RPMI8226 (cell line): ENCODE data around the gene SIK3.
A peak's percentile ranks its signal among the peaks of the same experiment; 100 is the strongest.
"Not testable (repeated sequence)": the region's sequence is repeated elsewhere in the genome, so short reads cannot be mapped to it uniquely, and the experiment has no call there.

Experiments used
- DNase-seq: peaks from one replicate; pipeline ENCODE4 v3.0.0-alpha.2; 2015

Gene SIK3

DNA sequence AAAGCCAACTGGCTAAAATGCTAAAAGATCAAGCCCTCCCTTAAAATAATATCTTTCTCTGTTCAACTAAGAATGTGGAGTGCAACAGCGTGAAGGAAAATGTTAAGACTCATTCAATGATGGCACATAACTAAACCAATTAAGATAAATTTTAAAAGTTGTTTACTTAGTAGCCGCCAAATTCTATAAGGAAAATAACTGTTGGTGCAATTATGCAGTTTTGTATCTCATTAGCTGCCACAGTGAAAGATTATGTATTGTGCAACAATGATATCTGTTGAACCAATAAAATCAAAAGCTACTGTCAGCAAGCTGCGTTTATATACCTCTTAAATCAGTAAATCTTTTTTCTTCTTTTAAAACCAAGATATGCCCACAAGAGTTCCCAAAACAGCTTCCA lies 55.5 kb downstream of the SIK3 start:
- no peak for DNase-seq

GRCh38 chr11:117039900-117040299 lies 58.3 kb downstream of the SIK3 start:
- no peak for DNase-seq

DNA sequence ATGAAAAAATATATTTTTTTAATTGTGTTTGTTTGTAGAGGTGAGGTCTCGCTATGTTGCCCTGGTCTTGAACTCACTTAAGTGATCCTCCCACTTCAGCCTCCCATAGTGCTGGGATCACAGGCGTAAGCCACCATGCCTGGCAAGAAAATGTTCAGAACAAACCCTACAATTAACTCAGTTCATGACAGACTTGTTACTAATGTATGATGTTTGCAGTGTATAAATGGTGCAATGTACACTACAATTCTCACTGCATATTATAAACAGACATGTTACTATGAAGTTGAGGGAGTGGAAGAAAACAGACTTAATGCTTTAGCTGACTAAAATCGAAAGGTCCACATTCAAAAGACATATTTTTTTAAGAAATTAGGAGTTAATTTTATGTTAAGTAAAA lies 59.0 kb downstream of the SIK3 start:
- DNase-seq: no peak

GRCh38 chr11:117037975-117038350 lies 60.3 kb downstream of the SIK3 start:
- no peak for DNase-seq

- DNase-seq: no peak
Measured at GRCh38 chr11:117037279-117037974, 60.8 kb downstream of the SIK3 start.

GRCh38 chr11:117034901-117035300 lies 63.3 kb downstream of the SIK3 start:
- no peak for DNase-seq

DNA sequence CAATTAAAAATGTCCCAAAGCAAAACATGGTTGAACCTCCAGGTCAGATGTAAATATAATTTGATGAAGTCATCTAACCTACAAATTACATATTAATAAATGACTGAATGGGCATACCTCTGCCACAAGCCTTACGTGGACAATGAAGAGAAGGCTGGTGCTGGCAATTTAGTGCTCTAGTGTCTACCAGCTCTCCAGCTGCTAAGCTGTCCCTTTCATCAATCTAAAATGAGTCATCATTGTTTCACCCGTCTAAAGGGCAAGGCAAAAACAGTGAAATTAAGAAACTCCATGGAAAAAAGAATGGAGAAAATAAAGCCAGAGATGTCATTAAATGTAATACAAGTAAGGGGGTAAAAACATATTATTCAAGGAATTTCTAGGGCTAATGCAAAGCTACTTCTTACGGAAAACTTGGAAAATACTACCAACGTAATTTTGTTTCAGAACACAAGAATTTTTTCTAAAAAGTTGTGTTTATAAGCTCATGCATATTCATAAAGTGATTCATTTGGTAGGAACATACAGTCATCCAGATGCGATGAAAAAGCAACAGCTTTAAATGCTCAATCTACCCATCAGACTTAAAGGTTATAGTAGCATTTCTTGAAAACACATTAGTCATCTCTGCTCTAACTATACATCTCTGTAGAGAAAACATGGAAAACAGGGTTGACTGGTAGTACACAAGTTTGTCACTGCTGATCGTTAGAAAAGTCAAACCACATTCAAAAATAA lies 71.5 kb downstream of the SIK3 start:
- DNase-seq: no peak

DNA sequence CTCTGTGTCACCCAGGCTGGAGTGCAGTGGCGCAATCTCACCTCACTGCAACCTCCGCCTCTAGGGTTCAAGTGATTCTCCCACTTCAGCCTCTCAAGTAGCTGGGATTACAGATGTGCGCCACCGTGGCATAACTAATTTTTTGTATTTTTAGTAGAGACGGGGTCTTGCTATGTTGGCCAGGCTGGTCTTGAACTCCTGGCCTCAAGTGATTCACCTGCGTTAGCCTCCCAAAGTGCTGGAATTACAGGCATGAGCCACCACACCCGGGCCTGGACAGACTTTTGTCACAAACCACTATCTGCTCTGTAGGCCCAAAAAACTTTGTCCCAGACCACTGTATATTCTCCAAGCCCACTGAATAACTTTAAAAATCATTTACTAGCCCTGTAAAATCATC lies 74.5 kb downstream of the SIK3 start:
- DNase-seq: not testable (repeated sequence)

GRCh38 chr11:117023178-117023577 lies 75.0 kb downstream of the SIK3 start:
- no peak for DNase-seq

- no peak for DNase-seq
Measured at GRCh38 chr11:117022526-117022925, 75.7 kb downstream of the SIK3 start.

DNA sequence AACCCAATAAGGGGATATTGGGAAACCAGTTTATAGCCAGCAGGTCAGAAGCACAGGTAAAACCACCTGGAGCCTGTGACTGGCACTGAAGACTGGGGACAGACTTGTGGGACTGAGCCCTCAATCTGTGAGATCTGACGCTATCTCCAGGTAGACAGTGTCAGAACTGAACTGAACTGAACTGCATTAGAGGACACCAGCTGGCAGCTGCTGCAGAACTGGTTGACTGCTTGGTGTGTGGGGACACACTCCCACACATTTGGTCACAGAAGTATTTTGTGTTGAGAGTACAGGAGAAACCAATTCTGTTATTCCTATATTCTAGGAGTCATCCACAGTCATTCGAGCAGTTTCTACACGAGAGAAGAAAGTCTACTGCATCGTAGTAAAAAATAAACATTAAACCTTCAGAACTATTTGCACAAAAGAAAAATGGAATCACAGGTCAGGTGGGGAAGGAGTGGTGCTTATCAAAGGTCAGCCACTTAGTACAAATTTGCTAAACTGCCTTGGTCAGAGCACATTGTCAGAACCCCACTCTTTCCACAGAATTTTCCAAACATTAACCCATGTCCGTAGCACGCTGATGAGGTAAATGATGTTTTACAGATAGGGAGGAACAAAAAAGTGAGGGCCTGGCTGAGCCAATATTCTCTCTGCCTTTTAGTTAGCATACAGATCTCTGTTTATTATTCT lies 77.2 kb downstream of the SIK3 start:
- no peak for DNase-seq

GRCh38 chr11:117020287-117020686 lies 77.9 kb downstream of the SIK3 start:
- DNase-seq: no peak

DNA sequence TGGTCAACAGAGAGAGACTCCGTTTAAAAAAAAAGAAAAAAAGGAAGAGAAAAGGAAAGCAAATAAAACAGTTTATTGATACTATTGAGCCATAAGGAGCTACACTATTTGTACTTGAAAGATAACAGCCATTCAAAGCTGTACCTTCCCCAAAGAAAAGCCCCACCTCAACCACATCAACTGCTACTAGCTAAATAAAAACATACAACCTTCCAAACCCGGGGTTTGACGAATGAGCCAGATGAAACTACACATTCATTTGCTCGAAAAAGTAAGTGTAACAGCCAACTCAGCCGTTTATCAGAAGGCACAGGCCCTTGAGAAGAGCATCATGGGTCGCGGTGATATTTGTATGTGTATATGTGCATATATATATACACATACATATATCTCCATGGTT lies 78.4 kb downstream of the SIK3 start:
- DNase-seq: no peak

DNA sequence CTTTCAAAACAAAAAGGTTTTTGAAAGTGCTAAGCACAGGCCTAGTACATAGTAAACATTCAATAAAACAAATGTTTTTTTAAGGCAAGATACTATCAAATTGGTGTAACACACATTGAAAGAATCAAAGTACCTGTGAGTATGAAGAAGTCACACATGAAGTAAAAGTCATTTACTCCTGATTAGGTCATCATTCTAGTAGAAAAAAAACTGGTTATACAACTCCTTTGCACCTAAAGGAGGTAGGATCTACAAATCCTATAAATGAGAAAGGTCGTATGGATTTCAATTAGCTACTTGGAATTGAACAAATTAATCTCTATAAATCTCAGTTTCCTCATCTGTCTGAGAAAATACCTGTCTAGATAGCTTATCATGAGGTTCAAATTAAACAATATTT lies 80.8 kb downstream of the SIK3 start:
- no peak for DNase-seq

DNA sequence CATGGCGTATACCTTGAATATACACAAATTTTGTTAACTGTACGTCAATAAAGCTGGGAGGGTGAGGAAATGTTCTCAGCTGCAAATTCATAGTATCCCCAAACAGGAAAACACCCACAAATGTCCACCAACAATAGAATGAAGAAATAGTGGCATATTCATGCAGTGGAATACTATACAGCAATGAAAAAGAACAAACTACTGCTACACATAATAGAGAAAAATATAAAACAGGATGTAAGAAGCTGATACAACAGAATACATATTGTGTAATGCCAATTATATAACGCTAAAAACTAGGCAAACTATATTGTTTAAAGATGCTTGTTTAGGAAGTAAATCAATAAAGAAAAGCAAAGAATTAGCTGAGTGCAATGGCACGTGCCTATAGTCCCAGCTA lies 81.5 kb downstream of the SIK3 start:
- DNase-seq: no peak

DNA sequence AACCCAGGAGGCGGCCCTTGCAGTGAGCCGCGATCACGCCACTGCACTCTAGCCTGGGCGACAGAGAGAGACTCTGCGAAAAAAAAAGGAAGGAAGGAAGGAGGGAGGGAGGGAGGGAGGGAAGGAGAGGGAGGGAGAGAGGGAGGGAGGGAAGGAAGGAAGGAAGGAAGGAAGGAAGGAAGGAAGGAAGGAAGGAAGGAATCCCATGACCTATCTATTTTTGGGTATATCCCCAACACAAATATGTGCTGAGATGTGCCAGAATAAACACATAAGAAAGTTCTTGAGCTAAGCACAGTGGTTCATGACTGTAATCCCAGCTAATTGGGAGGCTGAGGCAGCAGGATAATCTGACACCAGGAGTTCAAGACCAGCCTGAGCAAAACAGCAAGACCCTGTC lies 82.0 kb downstream of the SIK3 start:
- no peak for DNase-seq

DNA sequence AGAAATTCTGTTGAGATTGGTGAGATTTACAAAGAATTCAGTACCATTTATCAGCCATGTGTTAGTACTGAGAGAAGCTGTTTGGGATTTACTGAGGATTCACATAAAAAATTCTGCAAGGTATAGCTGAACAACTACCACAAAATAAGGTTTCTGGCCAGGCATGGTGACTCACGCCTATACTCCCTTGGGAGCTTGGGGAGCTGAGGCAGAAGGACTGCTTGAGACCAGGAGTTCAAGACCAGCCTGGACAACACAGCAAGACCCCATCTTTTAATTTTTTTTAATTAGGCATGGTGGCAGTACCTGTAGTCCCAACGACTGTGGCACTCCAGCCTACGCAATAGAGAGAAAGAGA lies 86.7 kb downstream of the SIK3 start:
- DNase-seq: no peak

DNA sequence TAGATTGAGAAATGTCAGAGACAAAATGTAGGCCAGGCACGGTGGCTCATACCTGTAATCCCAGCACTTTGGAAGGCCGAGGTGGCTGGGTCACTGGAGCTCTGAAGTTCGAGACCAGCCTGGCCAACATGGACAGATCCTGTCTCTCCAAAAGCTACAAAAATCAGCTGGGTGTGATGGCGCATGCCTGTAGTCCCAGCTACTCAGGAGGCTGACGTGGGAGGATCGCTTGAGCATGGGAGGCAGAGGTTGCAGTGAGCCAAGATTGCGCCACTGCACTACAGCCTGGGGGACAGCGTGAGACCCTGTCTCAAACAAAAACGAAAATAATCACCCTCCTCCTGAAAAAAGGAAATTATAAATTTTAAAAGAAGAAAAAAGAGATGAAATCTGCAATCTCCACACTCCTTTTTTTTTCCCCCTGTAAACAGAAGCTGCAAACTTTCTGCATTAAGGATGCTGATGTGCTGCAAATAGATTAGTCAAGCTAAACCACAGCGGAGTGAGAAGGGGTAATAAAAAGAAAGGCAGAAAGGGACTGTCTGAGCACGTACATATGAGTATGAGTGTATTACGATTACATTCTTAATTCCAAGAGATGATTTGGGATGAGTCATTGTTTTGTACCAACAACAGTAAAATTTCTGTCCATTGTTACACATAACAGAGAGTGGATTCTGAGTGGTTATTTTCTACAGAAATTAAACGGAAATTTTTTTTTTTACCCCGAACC lies 87.3 kb downstream of the SIK3 start:
- DNase-seq: no peak

- DNase-seq: no peak
Measured at GRCh38 chr11:117009905-117010605, 88.2 kb downstream of the SIK3 start.

- DNase-seq: peak; percentile 18
Measured at GRCh38 chr11:117005758-117006157, 92.5 kb downstream of the SIK3 start.

DNA sequence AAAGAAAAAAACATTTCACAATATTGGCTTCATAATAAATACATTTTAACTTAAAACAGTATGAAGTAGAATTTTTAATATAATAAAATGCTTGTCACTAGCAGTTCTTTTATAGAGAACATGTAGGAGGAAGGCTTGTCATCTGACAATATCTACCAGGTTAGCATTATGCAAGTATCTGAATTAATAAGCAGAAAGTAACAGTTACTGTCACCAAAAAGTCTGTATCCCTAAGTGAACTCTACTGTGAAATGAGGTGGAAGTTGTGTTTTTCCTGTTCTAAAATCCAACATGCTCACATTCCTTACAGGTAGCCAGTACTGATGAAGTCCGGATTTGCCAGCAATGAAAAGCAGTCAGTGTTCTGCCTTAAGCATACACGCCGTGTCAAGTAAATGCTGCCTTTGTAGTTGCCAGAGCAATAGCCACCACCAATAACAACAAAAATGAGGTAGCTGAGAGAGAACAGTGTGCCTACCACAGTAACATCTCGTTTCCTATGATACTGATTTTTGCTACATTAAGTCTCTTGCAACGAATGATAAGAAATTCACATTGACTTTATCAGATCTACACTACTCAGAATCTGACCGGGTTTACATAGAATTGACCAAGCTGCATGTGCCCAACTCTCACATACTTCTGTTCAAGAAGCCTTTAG lies 95.5 kb downstream of the SIK3 start:
- DNase-seq: no peak

DNA sequence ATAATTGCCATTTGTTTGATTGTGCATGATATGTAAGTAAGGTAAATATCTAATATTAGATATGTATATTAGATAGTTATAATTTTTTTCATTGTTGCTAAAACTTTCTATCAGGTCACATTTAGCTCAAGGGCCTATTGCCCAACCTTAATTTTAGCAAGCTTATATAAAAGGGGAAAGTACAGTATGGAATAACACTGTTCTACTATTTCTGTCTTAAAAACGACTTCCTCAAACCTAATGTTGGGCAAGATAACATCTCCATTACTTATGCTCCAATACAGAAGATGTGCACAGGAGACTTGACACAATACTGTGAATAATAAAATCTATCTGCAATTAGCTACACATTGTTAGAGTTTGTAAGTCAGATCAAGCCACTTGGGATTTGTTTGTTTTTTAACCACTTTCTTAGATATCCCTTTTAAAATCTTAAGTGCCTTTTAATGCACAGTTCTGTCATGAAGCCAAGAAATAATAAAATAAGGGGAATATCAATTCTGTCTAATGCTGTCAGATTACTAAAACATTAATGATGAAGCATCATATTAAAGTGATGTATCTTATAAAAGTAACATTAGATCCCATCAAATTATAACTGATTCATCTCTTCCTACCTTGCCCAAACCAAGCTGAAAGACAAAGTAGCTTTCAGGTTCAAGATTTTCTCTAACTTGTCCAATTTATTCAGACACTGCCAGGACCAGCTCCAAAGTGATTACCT lies 98.1 kb downstream of the SIK3 start:
- DNase-seq: no peak
